Neural cell (in vitro differentiated cells): ENCODE results near the gene KLHDC8B. TPM values are rescaled to one million over a fixed set of nuclear protein-coding genes. Genes with fewer than 3 reads are reported as not detected.

Source experiments
- H2AFZ ChIP-seq: fragments of 200-600, 300-800 bp; sonication (generic), shearing (Covaris generic); 2 replicates; pipeline ENCODE4 v1.6.0; 2014; ENCODE audit warnings: low read depth, mild to moderate bottlenecking, antibody characterized with exemption, low read length, moderate library complexity
- H3F3A ChIP-seq: fragments of 200-600 bp; shearing (Covaris generic); 2 replicates; pipeline ENCODE4 v1.6.1; 2016; ENCODE audit warnings: mild to moderate bottlenecking, moderate library complexity, mixed read lengths, antibody characterized with exemption, low read length; ENCODE audit not compliant: insufficient read depth, poor library complexity, severe bottlenecking
- H3K27ac ChIP-seq: fragments of 200-600, 300-800 bp; sonication (generic), shearing (Covaris generic); 2 replicates; pipeline ENCODE4 v1.5.1; 2014; ENCODE audit warnings: mild to moderate bottlenecking, low read length, moderate library complexity
- H3K27me3 ChIP-seq: fragments of 300-800, 200-600 bp; sonication (generic), shearing (Covaris generic); 2 replicates; pipeline ENCODE4 v1.6.0; 2014; ENCODE audit warnings: mild to moderate bottlenecking, low read depth, low read length, moderate library complexity; ENCODE audit not compliant: insufficient read depth
- H3K36me3 ChIP-seq: fragments of 300-800, 200-600 bp; sonication (generic), shearing (Covaris generic); 2 replicates; pipeline ENCODE4 v1.5.1; 2014; ENCODE audit warnings: mild to moderate bottlenecking, antibody characterized with exemption, low read length, moderate library complexity; ENCODE audit not compliant: insufficient read depth
- H3K4me2 ChIP-seq: fragments of 300-800, 200-600 bp; sonication (generic), shearing (Covaris generic); 2 replicates; pipeline ENCODE4 v1.6.0; 2014; ENCODE audit warnings: mild to moderate bottlenecking, low read length
- H3K4me3 ChIP-seq: fragments of 300-800, 200-600 bp; sonication (generic), shearing (Covaris generic); 2 replicates; pipeline ENCODE4 v1.5.1; 2014; ENCODE audit warnings: mild to moderate bottlenecking, low read length, moderate library complexity
- H3K79me2 ChIP-seq: fragments of 200-600 bp; shearing (Covaris generic); replicated peaks from 2 replicates; pipeline ENCODE4 v1.6.0; 2014; ENCODE audit warnings: mild to moderate bottlenecking, low read length, moderate library complexity; ENCODE audit not compliant: insufficient read depth
- H3K9ac ChIP-seq: fragments of 300-800, 200-600 bp; sonication (generic), shearing (Covaris generic); 2 replicates; pipeline ENCODE4 v1.6.1; 2016; ENCODE audit warnings: mild to moderate bottlenecking, low read length, mixed read lengths
- H3K9me2 ChIP-seq: fragments of 200-600 bp; shearing (Covaris generic); 2 replicates; pipeline ENCODE4 v1.6.1; 2016; ENCODE audit warnings: mild to moderate bottlenecking, low read length, mixed read lengths; ENCODE audit not compliant: insufficient read depth
- H3K9me3 ChIP-seq: fragments of 200-600, 300-800 bp; sonication (generic), shearing (Covaris generic); 2 replicates; pipeline ENCODE4 v1.6.1; 2016; ENCODE audit warnings: mild to moderate bottlenecking, mixed run types, low read length, moderate library complexity, mixed read lengths
- H4K20me1 ChIP-seq: fragments of 200-600 bp; shearing (Covaris generic); 2 replicates; pipeline ENCODE4 v1.6.1; 2016; ENCODE audit warnings: mild to moderate bottlenecking, mixed run types; ENCODE audit not compliant: insufficient read depth
- CTCF ChIP-seq: fragments of 450-650 bp; IDR thresholded peaks from 2 replicates; pipeline ENCODE4 v1.5.1; 2014; ENCODE audit warnings: antibody characterized with exemption, mild to moderate bottlenecking, moderate library complexity; ENCODE audit not compliant: poor library complexity, severe bottlenecking
- EP300 ChIP-seq: fragments of 450-650 bp; conservative IDR thresholded peaks from 2 replicates; pipeline ENCODE4 v1.6.1; 2014; ENCODE audit warnings: antibody characterized with exemption, mild to moderate bottlenecking, moderate library complexity; ENCODE audit not compliant: poor library complexity, severe bottlenecking
- MXI1 ChIP-seq: fragments of 450-650 bp; conservative IDR thresholded peaks from 2 replicates; pipeline ENCODE4 v1.6.1; 2014; ENCODE audit warnings: antibody characterized with exemption, mild to moderate bottlenecking; ENCODE audit not compliant: poor library complexity, severe bottlenecking
- POLR2AphosphoS5 ChIP-seq: IDR thresholded peaks from 2 replicates; pipeline ENCODE4 v1.6.1; 2012
- RAD21 ChIP-seq: fragments of 450-650 bp; conservative IDR thresholded peaks from 2 replicates; pipeline ENCODE4 v1.6.1; 2014; ENCODE audit warnings: antibody characterized with exemption, mild to moderate bottlenecking, moderate library complexity
- REST ChIP-seq: IDR thresholded peaks from 2 replicates; pipeline ENCODE4 v1.6.1; 2012; ENCODE audit warnings: borderline replicate concordance
- SMC3 ChIP-seq: fragments of 450-650 bp; conservative IDR thresholded peaks from 2 replicates; pipeline ENCODE4 v1.6.1; 2014; ENCODE audit warnings: antibody characterized with exemption, mild to moderate bottlenecking, moderate library complexity; ENCODE audit not compliant: poor library complexity
- TAF1 ChIP-seq: IDR thresholded peaks from 2 replicates; pipeline ENCODE4 v1.6.1; 2012; ENCODE audit warnings: low read depth
- polyA plus RNA-seq: library from polyadenylated mRNA; depleted of rRNA; stranded (reverse); fragments of >200 nt; gene quantifications from 2 replicates; pipeline ENCODE4 v1.2.3, GENCODE V29; 2014

The KLHDC8B gene
- polyA plus RNA-seq, 1 donor from 2014 or later, result 65.1 TPM

GRCh38 chr3:49173116-49173791 lies 1.9 kb downstream of the KLHDC8B start:
- no peaks in the 10 kb centered on the region for H3K9me3 ChIP-seq
- no peaks in the 10 kb centered on the region for H3K27me3 ChIP-seq
- H3K9ac ChIP-seq, result peak overlapping the region; percentile 83
- H3K27ac ChIP-seq, result peak overlapping the region; percentile 86
- TF ChIP-seq MXI1, result no peak
- TF ChIP-seq TAF1, result no peak
- no peak for TF ChIP-seq SMC3
- peak; percentile 13 for TF ChIP-seq POLR2AphosphoS5
- TF ChIP-seq REST, result no peak
- TF ChIP-seq CTCF, result no peak
- no peak for TF ChIP-seq RAD21
- H3F3A ChIP-seq, result peaks cover 4% of the 10 kb centered on the region
- H4K20me1 ChIP-seq, result no peaks in the 10 kb centered on the region
- H3K36me3 ChIP-seq, result no peaks in the 10 kb centered on the region
- H3K4me2 ChIP-seq, result peak overlapping the region; percentile 91
- H2AFZ ChIP-seq, result no peak overlapping the region
- no peaks in the 10 kb centered on the region for H3K9me2 ChIP-seq
- H3K4me3 ChIP-seq, result peak overlapping the region; percentile 76
- H3K79me2 ChIP-seq, result peaks cover 54% of the 10 kb centered on the region

- Histone ChIP-seq H3K9me2 (no peaks in the 10 kb centered on the region), H2AFZ (no peak overlapping the region), H4K20me1 (no peaks in the 10 kb centered on the region), H3F3A (peaks cover 4% of the 10 kb centered on the region), H3K36me3 (no peaks in the 10 kb centered on the region), H3K4me2 (peak overlapping the region; percentile 91), H3K27me3 (no peaks in the 10 kb centered on the region), H3K4me3 (peak overlapping the region; percentile 76), H3K9ac (peak overlapping the region; percentile 83), H3K79me2 (peaks cover 54% of the 10 kb centered on the region), H3K9me3 (no peaks in the 10 kb centered on the region), H3K27ac (peak overlapping the region; percentile 86)
- TF ChIP-seq REST (peak; percentile 22), MXI1 (peak; percentile 63), CTCF (no peak), EP300 (peak; percentile 22)
Observed at GRCh38 chr3:49173792-49174170, 2.4 kb downstream of the KLHDC8B start.
